HG03139 (cell line): ENCODE results near the gene MTMR11.
"Not testable (repeated sequence)": the region's sequence is repeated elsewhere in the genome, so short reads cannot be mapped to it uniquely, and the experiment has no call there.

ENCODE experiments used
- ATAC-seq: cut with Tn5 transposase; IDR thresholded peaks from one replicate; pipeline ENCODE4 v1.9.1; 2021; ENCODE audit not compliant: unreplicated experiment

MTMR11 gene

GRCh38 chr1:149936170-149936991, at the start of gene MTMR11:
MTMR11 (minus strand) TSS chr1:149936879; CDS start chr1:149936647, 232 bp downstream.
- no peak for ATAC-seq

- no peak for ATAC-seq
Measured at GRCh38 chr1:149979972-149980540, 43.4 kb upstream of the MTMR11 start.

- no peak for ATAC-seq
Measured at GRCh38 chr1:149979245-149979971, 42.7 kb upstream of the MTMR11 start.

- no peak for ATAC-seq
Measured at GRCh38 chr1:149978547-149979023, 41.9 kb upstream of the MTMR11 start.

GRCh38 chr1:149977345-149977744, 40.7 kb upstream of the MTMR11 start:
- ATAC-seq: no peak

GRCh38 chr1:149972547-149972946, 35.9 kb upstream of the MTMR11 start:
- no peak for ATAC-seq

- ATAC-seq: no peak
Measured at GRCh38 chr1:149967646-149968045, 31.0 kb upstream of the MTMR11 start.

GRCh38 chr1:149967041-149967440, 30.4 kb upstream of the MTMR11 start:
- ATAC-seq: no peak

GRCh38 chr1:149966405-149966804, 29.7 kb upstream of the MTMR11 start:
- ATAC-seq: no peak

GRCh38 chr1:149965440-149965839, 28.8 kb upstream of the MTMR11 start:
- ATAC-seq: no peak

GRCh38 chr1:149963358-149963757, 26.7 kb upstream of the MTMR11 start:
- ATAC-seq: no peak

GRCh38 chr1:149962736-149963135, 26.1 kb upstream of the MTMR11 start:
- no peak for ATAC-seq

GRCh38 chr1:149962039-149962647, 25.5 kb upstream of the MTMR11 start:
- no peak for ATAC-seq

- ATAC-seq: not testable (repeated sequence)
Measured at GRCh38 chr1:149957548-149957947, 20.9 kb upstream of the MTMR11 start.

- no peak for ATAC-seq
Measured at GRCh38 chr1:149949911-149950310, 13.2 kb upstream of the MTMR11 start.

GRCh38 chr1:149945206-149945605, 8.5 kb upstream of the MTMR11 start:
- no peak for ATAC-seq

- ATAC-seq: no peak
Measured at GRCh38 chr1:149942885-149943284, 6.2 kb upstream of the MTMR11 start.

GRCh38 chr1:149942207-149942606, 5.5 kb upstream of the MTMR11 start:
- ATAC-seq: no peak

- no peak for ATAC-seq
Measured at GRCh38 chr1:149940427-149940826, 3.7 kb upstream of the MTMR11 start.

GRCh38 chr1:149938668-149939003, 2.0 kb upstream of the MTMR11 start:
- ATAC-seq: not testable (repeated sequence)

- no peak for ATAC-seq
Measured at GRCh38 chr1:149937759-149938158, 1.1 kb upstream of the MTMR11 start.
